ENCODE results near the gene DDX17. TPM values are rescaled to one million over a fixed set of nuclear protein-coding genes. Genes with fewer than 3 reads are reported as not detected.

DDX17 gene
- total RNA-seq, 1 donor = 576 TPM

DNA sequence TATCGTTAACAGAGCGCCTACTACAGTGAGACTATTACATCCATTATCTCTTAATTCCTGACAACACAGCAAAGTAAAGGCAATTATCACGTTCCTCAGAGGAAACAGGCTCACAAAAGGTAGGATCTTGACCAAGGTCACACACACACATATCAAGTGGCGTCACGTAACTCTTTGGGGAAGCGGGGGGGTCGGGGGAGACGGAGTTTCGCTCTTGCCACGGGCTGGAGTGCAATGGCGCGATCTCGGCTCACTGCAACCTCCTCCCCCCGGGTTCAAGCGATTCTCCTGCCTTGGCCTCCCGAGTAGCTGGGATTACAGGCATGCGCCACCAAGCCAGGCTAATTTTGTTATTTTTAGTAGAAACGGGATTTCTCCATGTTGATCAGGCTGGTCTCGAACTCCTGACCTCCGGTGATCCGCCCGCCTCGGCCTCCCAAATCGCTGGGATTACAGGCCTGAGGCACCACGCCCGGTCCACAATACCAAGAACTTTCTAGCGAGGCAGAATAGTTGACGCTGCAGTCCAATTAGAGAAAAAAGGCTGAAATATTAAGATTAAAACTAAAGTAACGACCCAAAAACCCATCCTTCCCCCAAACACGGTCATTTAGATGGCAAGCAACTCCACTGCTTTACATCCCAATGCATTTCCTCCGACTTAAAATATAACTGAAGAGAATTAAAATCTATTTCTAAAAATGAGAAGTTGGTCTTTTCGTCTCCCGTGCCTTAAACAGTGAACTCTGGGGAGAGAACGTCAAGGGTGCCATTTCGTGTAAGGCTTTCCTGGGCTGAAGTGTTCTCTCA lies 1.2 kb downstream of the DDX17 start:
- H3K27me3 ChIP-seq (ENCODE audit: insufficient read depth, low read length) = no peaks in the 10 kb centered on the region
- H3K4me3 ChIP-seq (ENCODE audit: low read length) = peak overlapping the region; percentile 76
- H3K4me1 ChIP-seq (ENCODE audit: insufficient read depth, low read length) = peaks cover 30% of the 10 kb centered on the region
- H3K9me3 ChIP-seq (ENCODE audit: low read depth, low read length) = no peaks in the 10 kb centered on the region

DNA sequence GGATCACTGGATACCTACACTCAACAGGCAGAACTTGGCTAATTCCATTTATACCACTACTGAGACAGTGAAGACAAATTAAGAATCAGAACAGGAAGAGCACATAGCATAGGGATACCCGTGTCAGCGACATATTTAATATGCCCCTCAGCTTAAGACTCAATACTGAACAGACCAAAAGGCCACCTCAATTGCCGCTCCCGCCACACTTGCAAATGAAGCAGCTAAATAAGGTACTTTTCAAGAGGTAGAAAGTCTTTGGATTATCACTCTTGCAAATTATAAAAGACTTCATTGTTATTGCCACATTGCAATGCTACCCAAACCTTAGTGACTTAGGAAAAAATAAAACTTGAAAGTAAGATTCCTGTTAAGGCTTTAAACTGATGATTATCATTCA lies 3.1 kb downstream of the DDX17 start:
- Histone ChIP-seq H3K9me3 (ENCODE audit: low read depth, low read length) (no peaks in the 10 kb centered on the region), H3K4me3 (ENCODE audit: low read length) (no peak overlapping the region), H3K27me3 (ENCODE audit: insufficient read depth, low read length) (no peaks in the 10 kb centered on the region), H3K4me1 (ENCODE audit: insufficient read depth, low read length) (peaks cover 37% of the 10 kb centered on the region)

DNA sequence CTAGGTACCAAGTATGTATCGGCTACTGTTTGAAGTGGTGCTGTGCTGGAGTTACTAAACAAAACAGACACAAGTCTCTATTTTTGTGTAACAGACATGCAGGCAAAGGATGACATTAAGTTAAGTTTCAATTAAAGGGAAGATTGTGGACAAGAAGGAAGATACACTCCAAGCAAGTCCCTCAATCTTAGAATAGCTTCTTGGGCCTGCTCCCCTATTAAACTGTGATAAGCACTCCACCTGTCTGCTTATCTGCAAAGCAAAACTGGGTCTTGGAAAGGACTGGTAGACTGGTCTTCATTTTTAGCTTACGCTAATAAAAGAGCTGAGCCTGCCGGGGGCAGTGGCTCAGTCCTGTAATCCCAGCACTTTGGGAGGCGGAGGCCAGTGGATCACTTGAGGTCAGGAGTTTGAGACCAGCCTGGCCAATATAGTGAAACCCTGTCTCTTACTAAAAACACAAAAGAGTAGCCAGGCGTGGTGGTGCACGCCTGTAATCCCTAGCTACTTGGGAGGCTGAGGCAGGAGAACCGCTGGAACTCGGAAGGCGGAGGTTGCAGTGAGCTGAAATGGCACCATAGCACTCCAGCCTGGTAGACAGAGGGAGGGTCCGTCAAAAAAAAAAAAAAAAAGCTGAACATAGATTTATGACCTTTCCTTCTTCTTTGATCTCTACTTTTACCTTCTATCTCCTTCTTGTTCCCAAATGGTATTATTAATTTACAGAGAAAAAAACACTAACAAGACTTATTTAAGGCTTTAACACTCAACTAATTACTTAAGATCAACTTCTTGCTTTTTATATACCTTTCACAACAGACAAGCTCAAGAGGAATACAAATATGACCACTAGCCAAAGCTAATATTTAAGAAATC lies 4.1 kb downstream of the DDX17 start:
- Histone ChIP-seq H3K9me3 (ENCODE audit: low read depth, low read length) (no peaks in the 10 kb centered on the region), H3K4me1 (ENCODE audit: insufficient read depth, low read length) (peaks cover 32% of the 10 kb centered on the region), H3K27me3 (ENCODE audit: insufficient read depth, low read length) (no peaks in the 10 kb centered on the region), H3K4me3 (ENCODE audit: low read length) (no peak overlapping the region)

- Histone ChIP-seq H3K9me3 (ENCODE audit: low read depth, low read length) (no peaks in the 10 kb centered on the region), H3K27me3 (ENCODE audit: insufficient read depth, low read length) (no peaks in the 10 kb centered on the region), H3K4me1 (ENCODE audit: insufficient read depth, low read length) (peaks cover 21% of the 10 kb centered on the region), H3K4me3 (ENCODE audit: low read length) (no peak overlapping the region)
Measured at GRCh38 chr22:38497869-38498268, 8.2 kb downstream of the DDX17 start.

DNA sequence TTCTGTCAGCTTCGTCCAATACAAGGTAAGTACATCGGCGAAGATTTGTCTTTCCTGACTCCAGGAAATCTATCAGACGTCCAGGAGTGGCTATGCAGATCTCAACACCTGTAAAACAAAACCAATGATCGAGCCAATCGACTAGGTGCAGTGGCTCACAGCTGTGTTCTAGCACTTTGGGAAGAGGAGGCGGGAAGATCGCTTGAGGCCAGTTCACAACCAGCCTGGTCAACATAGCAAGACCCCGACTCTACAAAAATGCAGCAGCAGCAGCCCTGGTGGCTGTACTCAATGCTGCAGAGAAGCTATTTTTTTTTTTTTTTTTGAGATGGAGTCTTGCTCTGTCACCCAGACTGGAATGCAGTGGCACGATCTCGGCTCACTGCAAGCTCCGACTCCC lies 11.2 kb downstream of the DDX17 start:
- Histone ChIP-seq H3K27me3 (ENCODE audit: insufficient read depth, low read length) (no peaks in the 10 kb centered on the region), H3K4me1 (ENCODE audit: insufficient read depth, low read length) (peaks cover 12% of the 10 kb centered on the region), H3K4me3 (ENCODE audit: low read length) (no peak overlapping the region), H3K9me3 (ENCODE audit: low read depth, low read length) (no peaks in the 10 kb centered on the region)

DNA sequence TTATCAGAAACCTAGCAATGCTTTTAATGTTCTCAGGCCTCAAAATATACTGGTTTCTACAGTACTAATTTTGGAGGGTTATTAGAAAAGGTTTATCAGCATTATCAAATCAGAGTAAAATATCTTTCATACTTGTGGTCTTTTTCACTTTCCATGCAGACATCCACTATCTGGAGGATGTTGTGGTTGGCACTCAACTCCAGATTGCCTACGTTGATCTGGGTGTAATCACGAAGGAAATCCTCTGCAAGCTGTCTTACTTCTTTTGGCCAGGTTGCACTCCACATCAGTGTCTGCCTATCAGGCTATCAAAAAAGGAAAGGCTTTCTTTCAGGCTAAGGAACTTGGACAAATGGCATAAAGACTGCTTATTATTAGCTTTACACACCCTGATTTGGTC lies 11.6 kb downstream of the DDX17 start:
- no peaks in the 10 kb centered on the region for H3K27me3 ChIP-seq (ENCODE audit: insufficient read depth, low read length)
- no peaks in the 10 kb centered on the region for H3K9me3 ChIP-seq (ENCODE audit: low read depth, low read length)
- peaks cover 12% of the 10 kb centered on the region for H3K4me1 ChIP-seq (ENCODE audit: insufficient read depth, low read length)
- no peak overlapping the region for H3K4me3 ChIP-seq (ENCODE audit: low read length)

GRCh38 chr22:38491707-38492348 lies 14.3 kb downstream of the DDX17 start:
- H3K4me1 ChIP-seq (ENCODE audit: insufficient read depth, low read length) = peaks cover 5% of the 10 kb centered on the region
- no peaks in the 10 kb centered on the region for H3K9me3 ChIP-seq (ENCODE audit: low read depth, low read length)
- H3K27me3 ChIP-seq (ENCODE audit: insufficient read depth, low read length) = no peaks in the 10 kb centered on the region
- no peak overlapping the region for H3K4me3 ChIP-seq (ENCODE audit: low read length)

- Histone ChIP-seq H3K4me1 (ENCODE audit: insufficient read depth, low read length) (peaks cover 5% of the 10 kb centered on the region), H3K27me3 (ENCODE audit: insufficient read depth, low read length) (no peaks in the 10 kb centered on the region), H3K4me3 (ENCODE audit: low read length) (no peak overlapping the region), H3K9me3 (ENCODE audit: low read depth, low read length) (no peaks in the 10 kb centered on the region)
Measured at GRCh38 chr22:38490915-38491314, 15.2 kb downstream of the DDX17 start.

GRCh38 chr22:38490475-38490874 lies 15.6 kb downstream of the DDX17 start:
- Histone ChIP-seq H3K9me3 (ENCODE audit: low read depth, low read length) (no peaks in the 10 kb centered on the region), H3K4me3 (ENCODE audit: low read length) (no peak overlapping the region), H3K4me1 (ENCODE audit: insufficient read depth, low read length) (peaks cover 5% of the 10 kb centered on the region), H3K27me3 (ENCODE audit: insufficient read depth, low read length) (no peaks in the 10 kb centered on the region)

DNA sequence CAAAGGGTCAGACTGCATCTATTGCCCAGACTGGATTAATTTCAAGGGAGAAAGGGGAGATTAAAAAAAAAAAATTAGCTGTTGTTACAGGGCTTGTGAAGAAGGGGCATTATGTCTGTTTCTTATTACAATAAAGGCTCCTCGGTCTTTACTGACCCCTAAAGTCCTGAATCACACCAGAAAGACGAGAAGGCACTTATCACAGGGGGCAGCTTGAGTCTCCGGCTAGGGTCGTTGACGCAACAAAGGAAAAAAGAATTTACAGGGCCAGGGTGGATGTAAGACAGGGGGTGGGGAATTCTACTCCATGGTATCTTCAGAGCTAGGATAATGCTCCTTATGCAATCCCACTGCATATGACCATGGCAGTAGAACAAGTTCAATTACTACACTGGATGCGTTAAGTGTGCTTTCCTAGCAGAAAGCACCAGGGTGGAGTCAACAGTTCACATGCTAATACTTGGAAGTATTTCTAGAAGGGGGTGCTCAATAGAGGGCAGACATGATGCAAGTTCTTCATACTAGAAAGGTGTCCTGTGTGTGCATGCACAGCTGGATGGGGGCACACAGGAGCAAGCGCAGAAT lies 16.5 kb downstream of the DDX17 start:
- Histone ChIP-seq H3K4me3 (ENCODE audit: low read length) (no peak overlapping the region), H3K4me1 (ENCODE audit: insufficient read depth, low read length) (peaks cover 2% of the 10 kb centered on the region), H3K9me3 (ENCODE audit: low read depth, low read length) (no peaks in the 10 kb centered on the region), H3K27me3 (ENCODE audit: insufficient read depth, low read length) (no peaks in the 10 kb centered on the region)

DNA sequence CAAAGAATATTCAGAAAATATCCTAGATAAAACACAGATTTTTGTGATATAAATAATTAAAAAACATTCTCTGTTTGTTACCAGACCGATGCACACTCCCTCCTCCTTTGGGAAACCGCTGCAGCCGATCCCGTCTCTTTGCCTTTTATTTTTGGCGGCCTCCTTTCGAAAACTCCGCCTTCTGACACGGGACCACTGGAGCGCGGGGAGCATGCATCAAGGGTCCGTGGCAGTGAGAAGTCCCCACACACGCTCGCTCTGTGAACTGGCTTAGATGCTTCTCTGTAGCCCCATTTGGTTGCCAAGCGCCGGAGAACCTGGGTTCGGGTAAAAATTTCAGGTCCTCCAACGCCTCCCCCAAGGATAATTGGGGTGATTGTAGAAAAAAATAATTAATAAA lies 17.0 kb downstream of the DDX17 start:
- no peaks in the 10 kb centered on the region for H3K9me3 ChIP-seq (ENCODE audit: low read depth, low read length)
- H3K4me1 ChIP-seq (ENCODE audit: insufficient read depth, low read length) = no peaks in the 10 kb centered on the region
- H3K27me3 ChIP-seq (ENCODE audit: insufficient read depth, low read length) = no peaks in the 10 kb centered on the region
- H3K4me3 ChIP-seq (ENCODE audit: low read length) = no peak overlapping the region

DNA sequence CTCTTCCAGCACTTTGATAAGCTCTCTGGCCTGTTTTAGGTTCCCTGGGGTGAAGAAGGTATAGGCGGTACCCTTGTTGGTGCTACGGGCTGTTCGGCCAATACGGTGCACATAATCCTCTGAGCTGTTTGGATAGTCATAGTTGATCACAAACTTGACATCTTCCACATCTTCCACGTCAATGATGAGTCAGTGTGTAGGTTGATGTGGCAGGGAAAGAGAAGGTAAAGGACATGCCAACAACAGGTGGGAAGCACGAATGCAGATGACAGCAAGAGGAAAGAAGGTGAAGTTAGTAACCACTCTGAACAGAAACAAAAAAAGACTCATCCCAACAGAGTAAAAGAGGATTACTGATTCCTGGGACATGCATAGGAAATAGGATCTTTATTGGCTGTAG lies 18.2 kb downstream of the DDX17 start:
- no peak overlapping the region for H3K4me3 ChIP-seq (ENCODE audit: low read length)
- no peaks in the 10 kb centered on the region for H3K4me1 ChIP-seq (ENCODE audit: insufficient read depth, low read length)

GRCh38 chr22:38485783-38486182 lies 20.3 kb downstream of the DDX17 start:
- Histone ChIP-seq H3K9me3 (ENCODE audit: low read depth, low read length) (no peaks in the 10 kb centered on the region), H3K4me1 (ENCODE audit: insufficient read depth, low read length) (no peaks in the 10 kb centered on the region), H3K27me3 (ENCODE audit: insufficient read depth, low read length) (no peaks in the 10 kb centered on the region), H3K4me3 (ENCODE audit: low read length) (no peak overlapping the region)

More for the DNA sequence above, 18.2 kb downstream of the DDX17 start:
- Histone ChIP-seq H3K27me3 (ENCODE audit: insufficient read depth, low read length) (no peaks in the 10 kb centered on the region), H3K9me3 (ENCODE audit: low read depth, low read length) (no peaks in the 10 kb centered on the region)

DNA sequence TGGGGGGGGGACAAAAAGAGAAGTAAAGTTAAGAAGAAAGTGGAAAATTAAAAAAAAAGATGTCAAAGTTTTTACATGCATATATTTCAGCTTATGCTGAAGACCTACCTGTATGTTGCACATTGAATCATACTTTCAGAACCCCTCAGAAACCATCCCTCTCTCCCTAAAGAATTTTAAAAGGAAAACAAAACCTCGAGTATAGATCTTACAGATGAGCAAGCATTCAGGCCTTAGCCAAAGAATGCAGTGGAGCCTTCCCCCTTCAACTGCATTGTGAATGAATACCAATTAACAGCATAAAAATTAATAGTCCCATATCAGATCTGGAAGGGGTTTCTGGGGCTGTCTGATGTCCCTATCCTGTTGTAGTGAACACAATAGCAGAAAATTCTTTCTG lies 21.9 kb downstream of the DDX17 start:
- H3K4me1 ChIP-seq (ENCODE audit: insufficient read depth, low read length) = no peaks in the 10 kb centered on the region
- no peaks in the 10 kb centered on the region for H3K27me3 ChIP-seq (ENCODE audit: insufficient read depth, low read length)
- no peak overlapping the region for H3K4me3 ChIP-seq (ENCODE audit: low read length)
- H3K9me3 ChIP-seq (ENCODE audit: low read depth, low read length) = no peaks in the 10 kb centered on the region

Data from mononuclear cell (primary cell).